Measurements from ENCODE around the gene AFAP1L2. TPM values are rescaled to one million over a fixed set of nuclear protein-coding genes. Genes with fewer than 3 reads are reported as not detected.
A peak's percentile ranks its signal among the peaks of the same experiment; 100 is the strongest.

AFAP1L2 gene
- total RNA-seq, 1 donor from 2014 or later = 5.3 TPM

DNA sequence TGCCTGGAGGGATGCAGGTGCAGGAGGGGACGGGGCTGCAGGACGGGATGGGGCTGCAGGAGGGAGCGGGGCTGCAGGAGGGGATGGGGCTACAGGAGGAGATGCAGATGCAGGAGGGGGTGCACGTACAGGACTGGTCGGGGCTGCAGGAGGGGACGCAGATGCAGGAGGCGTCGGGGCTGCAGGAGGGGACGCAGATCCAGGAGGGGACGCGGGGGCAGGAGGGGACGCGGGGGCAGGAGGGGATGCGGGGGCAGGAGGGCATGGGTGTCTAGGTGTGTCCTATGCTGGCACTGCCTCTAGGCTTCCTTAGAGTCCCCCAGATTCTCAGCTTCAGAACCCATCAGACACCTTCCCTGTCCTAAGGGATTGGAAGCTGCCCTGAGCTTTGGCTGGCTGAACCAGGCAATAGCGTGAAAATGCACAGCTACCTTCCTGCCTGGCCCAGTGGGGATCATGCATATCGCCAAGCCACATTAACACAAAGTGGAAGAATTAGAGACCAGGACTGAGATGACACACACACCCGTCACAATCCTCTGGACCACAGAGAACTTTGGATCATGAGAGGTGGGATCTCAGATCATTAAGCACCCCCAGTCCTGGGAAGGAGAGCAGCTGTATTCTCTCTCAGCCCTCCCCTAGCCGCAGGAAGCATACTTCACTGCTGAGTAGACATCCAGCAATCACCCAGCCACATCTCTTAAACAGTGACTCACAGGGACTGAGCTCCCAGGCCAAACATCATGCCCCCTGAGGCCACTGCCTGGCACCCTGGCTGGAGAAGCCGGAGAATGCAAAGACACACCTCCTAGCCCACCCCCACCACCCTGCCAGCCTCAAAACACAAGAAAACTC lies 98.0 kb downstream of the AFAP1L2 start:
- no peaks in the 10 kb centered on the region for H3K27me3 ChIP-seq (ENCODE audit: low read depth)
- peaks cover 10% of the 10 kb centered on the region for H3K4me1 ChIP-seq
- no peaks in the 10 kb centered on the region for H3K36me3 ChIP-seq
- ATAC-seq (no peak), DNase-seq (no peak)
- H3K4me3 ChIP-seq = no peak overlapping the region
- intact Hi-C loops (cut with DNase I) = loop anchor here (10.0 kb wide), 1 partner anchor 148 kb away; no protein-coding TSS in a partner anchor
- H3K9me3 ChIP-seq = no peaks in the 10 kb centered on the region
- no peak overlapping the region for H3K27ac ChIP-seq
- TF ChIP-seq CTCF (IDR thresholded peaks at IDR 0.05) = no peak

DNA sequence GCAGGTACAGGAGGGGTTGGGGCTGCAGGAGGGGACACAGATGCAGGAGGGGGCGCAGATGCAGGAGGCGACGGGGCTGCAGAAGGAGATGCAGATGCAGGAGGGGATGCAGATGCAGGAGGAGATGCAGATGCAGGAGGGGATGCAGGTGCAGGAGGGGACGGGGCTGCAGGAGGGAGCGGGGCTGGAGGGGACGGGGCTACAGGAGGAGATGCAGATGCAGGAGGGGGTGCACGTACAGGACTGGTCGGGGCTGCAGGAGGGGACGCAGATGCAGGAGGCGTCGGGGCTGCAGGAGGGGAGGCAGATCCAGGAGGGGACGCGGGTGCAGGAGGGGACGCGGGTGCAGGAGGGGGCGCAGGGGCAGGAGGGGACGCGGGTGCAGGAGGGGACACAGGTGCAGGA lies 98.8 kb downstream of the AFAP1L2 start:
- no peak for DNase-seq
- no peak for ATAC-seq
- Histone ChIP-seq H3K27ac (no peak overlapping the region), H3K27me3 (ENCODE audit: low read depth) (no peaks in the 10 kb centered on the region), H3K4me1 (peaks cover 10% of the 10 kb centered on the region), H3K4me3 (no peak overlapping the region), H3K9me3 (no peaks in the 10 kb centered on the region), H3K36me3 (no peaks in the 10 kb centered on the region)
- TF ChIP-seq CTCF (IDR thresholded peaks at IDR 0.05) = no peak
- intact Hi-C loops (cut with DNase I) = loop anchor here (10.0 kb wide), 1 partner anchor 149 kb away; no protein-coding TSS in a partner anchor

DNA sequence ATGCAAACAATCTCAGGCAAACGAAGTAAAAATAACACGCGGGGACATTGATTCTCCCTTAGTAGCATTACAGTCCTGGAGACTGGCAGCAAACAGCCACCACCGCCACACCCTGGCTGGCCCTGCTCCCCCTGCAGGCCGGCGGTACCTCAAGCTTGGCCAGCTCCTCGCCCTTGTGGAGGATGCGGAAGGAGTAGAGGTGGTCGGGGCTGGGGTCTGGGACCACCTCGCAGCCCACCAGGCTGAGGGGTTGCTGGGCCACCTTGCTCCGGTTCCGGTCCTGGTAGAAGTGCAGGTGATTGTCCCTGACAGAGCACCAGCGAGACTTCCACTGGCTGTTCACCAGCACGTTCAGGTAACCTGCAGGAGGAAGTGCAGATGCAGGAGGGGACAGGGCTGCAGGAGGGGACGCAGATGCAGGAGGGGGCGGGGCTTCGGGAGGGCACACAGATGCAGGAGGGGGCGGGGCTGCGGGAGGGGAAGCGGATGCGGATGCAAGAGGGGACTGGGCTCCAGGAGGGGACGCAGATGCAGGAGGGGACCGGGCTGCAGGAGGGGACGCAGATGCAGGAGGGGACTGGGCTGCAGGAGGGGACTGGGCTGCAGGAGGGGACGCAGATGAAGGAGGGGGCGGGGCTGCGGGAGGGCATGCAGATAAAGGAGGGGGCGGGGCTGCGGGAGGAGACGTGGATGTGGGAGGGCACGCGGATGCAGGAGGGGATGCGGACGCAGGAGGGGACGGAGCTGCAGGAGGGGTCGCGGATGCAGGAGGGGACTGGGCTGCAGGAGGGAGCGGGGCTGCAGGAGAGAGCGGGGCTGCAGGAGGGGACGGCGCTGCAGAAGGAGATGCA lies 99.5 kb downstream of the AFAP1L2 start:
- Histone ChIP-seq H3K9me3 (no peaks in the 10 kb centered on the region), H3K4me3 (peak overlapping the region; percentile 41), H3K27ac (no peak overlapping the region), H3K4me1 (peaks cover 10% of the 10 kb centered on the region), H3K27me3 (ENCODE audit: low read depth) (no peaks in the 10 kb centered on the region), H3K36me3 (no peaks in the 10 kb centered on the region)
- DNase-seq = no peak
- peak; percentile 79 to 81 for ATAC-seq
- peak; percentile 49 for TF ChIP-seq CTCF (IDR thresholded peaks at IDR 0.05)
- intact Hi-C loops (cut with DNase I) = loop anchor here (10.0 kb wide), 1 partner anchor 150 kb away; no protein-coding TSS in a partner anchor

DNA sequence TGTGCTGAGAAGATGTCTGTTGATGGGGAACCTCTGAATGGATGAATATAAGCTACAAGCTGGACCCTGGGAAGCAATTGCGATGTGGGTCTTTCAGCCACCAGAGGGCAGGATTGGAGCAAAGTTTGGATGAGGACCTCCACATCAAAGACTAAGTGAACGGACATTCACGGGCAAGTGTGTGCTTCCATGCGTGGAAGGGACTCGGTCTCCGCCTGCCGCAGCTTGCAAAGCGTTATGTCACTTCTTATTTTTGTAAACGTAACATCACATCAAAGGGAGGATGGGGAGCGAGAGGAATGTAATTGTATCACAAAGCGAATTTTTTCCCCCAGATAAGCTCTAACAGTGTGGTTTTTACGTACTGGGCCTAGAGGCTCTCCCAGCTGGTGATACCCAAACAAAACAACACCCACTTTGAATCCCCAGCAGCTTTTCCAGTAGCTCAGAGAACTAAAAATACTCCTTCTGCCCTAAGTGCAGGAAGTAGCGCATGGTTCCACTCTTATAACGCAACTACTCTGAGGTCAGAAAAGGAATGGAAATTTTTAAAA lies 100.2 kb downstream of the AFAP1L2 start:
- TF ChIP-seq CTCF (IDR thresholded peaks at IDR 0.05) = peak; percentile 81
- peak overlapping the region; percentile 41 for H3K4me3 ChIP-seq
- ATAC-seq = peak; percentile 80 to 90
- intact Hi-C loops (cut with DNase I) = loop anchor here (10.0 kb wide), 1 partner anchor 151 kb away; no protein-coding TSS in a partner anchor
- H3K27me3 ChIP-seq (ENCODE audit: low read depth) = no peaks in the 10 kb centered on the region
- H3K27ac ChIP-seq = no peak overlapping the region
- peaks cover 3% of the 10 kb centered on the region for H3K36me3 ChIP-seq
- H3K9me3 ChIP-seq = no peaks in the 10 kb centered on the region
- H3K4me1 ChIP-seq = peaks cover 10% of the 10 kb centered on the region
- peak; percentile 69 for DNase-seq

DNA sequence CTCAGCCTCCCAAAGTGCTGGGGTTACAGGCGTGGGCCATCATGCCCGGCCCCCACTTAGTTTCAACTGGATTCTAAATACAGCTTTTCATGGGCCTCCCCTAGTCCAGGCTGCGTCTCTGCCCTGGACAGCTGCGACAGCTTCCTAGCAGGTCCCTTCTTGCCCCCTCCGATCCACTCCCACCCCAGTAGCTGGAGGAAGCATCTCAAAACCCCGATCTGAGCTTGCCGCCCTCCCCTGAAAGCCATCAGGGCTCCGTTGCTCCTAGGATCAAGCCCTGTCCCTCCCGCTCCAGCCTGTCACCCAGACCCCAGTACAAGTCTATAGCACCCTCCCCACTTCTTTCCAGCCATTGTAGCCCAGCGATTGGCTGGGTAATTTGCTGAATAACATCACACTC lies 100.7 kb downstream of the AFAP1L2 start:
- DNase-seq = no peak
- Histone ChIP-seq H3K4me1 (peaks cover 10% of the 10 kb centered on the region), H3K27me3 (ENCODE audit: low read depth) (no peaks in the 10 kb centered on the region), H3K9me3 (no peaks in the 10 kb centered on the region), H3K27ac (no peak overlapping the region), H3K36me3 (peaks cover 7% of the 10 kb centered on the region), H3K4me3 (no peak overlapping the region)
- intact Hi-C loops (cut with DNase I) = loop anchor here (10.0 kb wide), 1 partner anchor 151 kb away; no protein-coding TSS in a partner anchor
- TF ChIP-seq CTCF (IDR thresholded peaks at IDR 0.05) = no peak
- no peak for ATAC-seq

Data from lower lobe of right lung (tissue), 2 donors.